ENCODE results near the gene SLC22A31. TPM values are rescaled to one million over a fixed set of nuclear protein-coding genes. Genes with fewer than 3 reads are reported as not detected.
"Not testable (repeated sequence)": the region's sequence is repeated elsewhere in the genome, so short reads cannot be mapped to it uniquely, and the experiment has no call there.

The SLC22A31 gene
- 100 to 1,000 TPM in 4 of 6 donors, 10 to 100 TPM in 2; 71.0 to 320 (median 174) TPM for total RNA-seq

DNA sequence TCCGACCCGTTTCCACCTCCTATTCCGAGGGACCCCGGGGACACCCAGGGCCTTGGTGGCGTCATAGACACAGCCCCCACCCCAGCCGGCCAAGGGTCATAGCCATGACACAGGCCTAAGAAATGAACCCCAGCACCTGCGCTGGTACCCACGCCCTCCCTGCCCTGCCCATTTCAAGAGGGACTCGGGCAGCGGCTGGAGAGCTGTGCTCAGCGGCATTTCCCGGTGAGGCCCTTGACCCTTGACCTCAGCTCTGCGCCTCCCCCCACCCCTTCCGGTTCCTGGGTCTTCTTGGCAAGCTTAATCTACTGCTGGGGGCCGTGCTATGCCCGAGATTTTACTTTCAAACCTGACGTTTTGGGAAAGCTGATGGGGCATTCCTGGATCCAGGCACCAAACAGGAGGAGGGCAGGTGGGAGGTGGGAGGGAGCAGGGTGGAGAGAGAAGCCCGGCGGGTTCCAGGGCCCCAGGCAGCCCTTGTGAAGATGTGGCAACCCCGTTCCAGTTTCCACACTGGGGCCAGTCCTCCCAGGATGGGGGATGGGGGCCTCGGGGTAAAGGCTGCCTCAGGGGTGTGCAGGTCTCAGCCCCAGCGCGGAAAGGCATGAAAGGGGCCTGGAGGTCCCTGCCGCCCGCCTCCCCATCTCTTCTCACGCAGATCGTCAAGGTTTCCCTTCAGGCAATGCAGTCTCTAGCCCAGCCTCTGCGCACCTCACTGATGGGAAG is at the start of gene SLC22A31:
TSS of gene SLC22A31 (minus strand) at position 414 of the 726 bp plus-strand sequence. CDS start at position 378, 36 bp downstream.
- Histone ChIP-seq H3K9me3 (no peaks in the 10 kb centered on the region), H3K27me3 (peaks cover 0 to 35% (median 11%) of the 10 kb centered on the region in 4 donors), H3K4me3 (peak within 1 kb of the TSS in 3 of 4 donors; percentile 57 to 63 (median 61)), H3K4me1 (peaks cover 18 to 34% (median 25%) of the 10 kb centered on the region in 4 donors), H3K36me3 (no peaks in the 10 kb centered on the region), H3K27ac (peak within 1 kb of the TSS; percentile 59 to 77 (median 73))
- ATAC-seq (ENCODE audit: low FRiP score in 2 of 2) (peak; percentile 28 to 82), DNase-seq (peak; percentile 74 to 84)
- TF ChIP-seq POLR2AphosphoS5 (IDR thresholded peaks at IDR 0.05) (peak; percentile 33 to 44), POLR2A (IDR thresholded peaks at IDR 0.05) (peak in 2 of 4 donors; percentile 13 to 27), EP300 (IDR thresholded peaks at IDR 0.05) (peak in 1 of 4 donors; percentile 64)
- TF ChIP-seq, protein P1, sequence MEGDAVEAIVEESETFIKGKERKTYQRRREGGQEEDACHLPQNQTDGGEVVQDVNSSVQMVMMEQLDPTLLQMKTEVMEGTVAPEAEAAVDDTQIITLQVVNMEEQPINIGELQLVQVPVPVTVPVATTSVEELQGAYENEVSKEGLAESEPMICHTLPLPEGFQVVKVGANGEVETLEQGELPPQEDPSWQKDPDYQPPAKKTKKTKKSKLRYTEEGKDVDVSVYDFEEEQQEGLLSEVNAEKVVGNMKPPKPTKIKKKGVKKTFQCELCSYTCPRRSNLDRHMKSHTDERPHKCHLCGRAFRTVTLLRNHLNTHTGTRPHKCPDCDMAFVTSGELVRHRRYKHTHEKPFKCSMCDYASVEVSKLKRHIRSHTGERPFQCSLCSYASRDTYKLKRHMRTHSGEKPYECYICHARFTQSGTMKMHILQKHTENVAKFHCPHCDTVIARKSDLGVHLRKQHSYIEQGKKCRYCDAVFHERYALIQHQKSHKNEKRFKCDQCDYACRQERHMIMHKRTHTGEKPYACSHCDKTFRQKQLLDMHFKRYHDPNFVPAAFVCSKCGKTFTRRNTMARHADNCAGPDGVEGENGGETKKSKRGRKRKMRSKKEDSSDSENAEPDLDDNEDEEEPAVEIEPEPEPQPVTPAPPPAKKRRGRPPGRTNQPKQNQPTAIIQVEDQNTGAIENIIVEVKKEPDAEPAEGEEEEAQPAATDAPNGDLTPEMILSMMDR (IDR thresholded peaks at IDR 0.05): no peak
- WGBS, 2 donors: 12 to 15% methylated on average over 19 to 28 of the region's 28 CpGs

DNA sequence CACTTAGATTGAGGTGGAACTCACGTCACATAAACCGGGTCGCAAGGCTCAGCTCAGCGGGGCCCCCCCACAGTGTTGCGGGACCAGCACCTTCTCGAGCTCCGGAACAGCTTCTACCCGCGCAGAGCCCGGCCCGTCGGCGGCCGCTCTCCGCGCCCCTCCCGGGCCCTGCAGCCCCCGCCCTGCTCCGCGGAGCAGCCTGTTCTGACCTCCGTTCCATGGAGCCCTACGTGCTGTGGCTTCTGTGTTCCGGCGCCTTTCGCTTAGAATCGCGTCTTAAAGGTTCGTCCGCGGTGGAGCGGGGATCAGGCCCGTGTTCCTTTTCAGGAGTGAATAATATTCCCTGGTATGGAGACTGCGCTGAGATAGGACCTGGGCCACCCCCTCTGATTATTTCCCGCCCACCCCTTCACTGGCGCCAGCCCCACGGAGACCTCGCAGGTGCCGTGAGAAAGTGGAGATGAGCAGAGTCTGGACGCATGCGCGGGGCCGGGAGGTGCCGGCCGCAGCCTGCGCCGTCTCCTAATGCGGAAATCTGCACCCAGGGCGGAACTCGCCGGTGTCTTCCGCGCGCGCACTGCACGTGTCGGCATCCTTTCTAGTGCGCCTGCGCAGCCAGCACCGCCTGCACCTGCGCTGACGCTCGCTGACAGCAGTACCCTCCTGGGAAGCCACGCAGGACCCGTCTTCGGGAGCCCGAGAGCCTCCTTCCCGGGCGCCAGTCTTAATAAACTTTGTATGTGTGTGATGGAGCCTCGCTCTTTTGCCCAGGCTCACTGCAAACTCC is 48.1 kb upstream of the SLC22A31 start:
- 59 to 66% methylated on average over 67 to 69 of the region's 69 CpGs for WGBS, 2 donors
- Histone ChIP-seq H3K27me3 (no peaks in the 10 kb centered on the region), H3K4me1 (peaks cover 9 to 34% (median 19%) of the 10 kb centered on the region in 4 donors), H3K9me3 (peaks cover 0 to 5% (median 0%) of the 10 kb centered on the region in 4 donors), H3K27ac (no peak overlapping the region), H3K36me3 (no peaks in the 10 kb centered on the region), H3K4me3 (peak overlapping the region in 3 of 4 donors; percentile 57 to 63 (median 62))
- peak in 1 of 2 donors; percentile 82 for DNase-seq
- no peak for ATAC-seq (ENCODE audit: low FRiP score in 2 of 2)
- TF ChIP-seq POLR2A (IDR thresholded peaks at IDR 0.05): no peak
- TF ChIP-seq, protein P1 (IDR thresholded peaks at IDR 0.05): no peak
- no peak for TF ChIP-seq EP300 (IDR thresholded peaks at IDR 0.05)
- TF ChIP-seq POLR2AphosphoS5 (IDR thresholded peaks at IDR 0.05): no peak

DNA sequence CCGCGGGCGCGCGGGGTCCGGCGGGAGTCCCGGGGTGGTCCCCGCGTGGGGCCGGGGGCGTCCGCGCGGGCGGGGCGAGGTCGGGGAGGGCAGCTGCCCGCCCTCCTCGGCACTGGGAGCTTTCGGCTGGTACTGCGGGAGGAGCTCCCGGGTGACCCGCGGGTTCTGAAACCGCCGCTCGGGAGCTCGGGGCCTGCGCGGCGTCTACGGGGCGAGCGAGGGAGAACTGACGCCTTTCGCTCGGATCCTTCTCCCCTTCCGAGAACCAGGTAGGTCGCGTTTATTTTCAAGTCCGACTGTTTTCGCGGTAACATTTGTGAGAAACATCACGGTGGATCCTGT is 47.4 kb upstream of the SLC22A31 start:
- not testable (repeated sequence) for H3K9me3 ChIP-seq, H3K36me3 ChIP-seq, DNase-seq, H3K27me3 ChIP-seq
- peaks cover 9 to 34% (median 19%) of the 10 kb centered on the region in 4 donors for H3K4me1 ChIP-seq
- WGBS, 2 donors: 9 to 11% methylated on average over 3 to 10 of the region's 45 CpGs
- H3K27ac ChIP-seq: peak overlapping the region in 1 of 4 donors; percentile 84
- peak in 1 of 2 donors; percentile 44 for ATAC-seq (ENCODE audit: low FRiP score in 2 of 2)
- H3K4me3 ChIP-seq: peak overlapping the region in 3 of 4 donors; percentile 57 to 63 (median 62)

DNA sequence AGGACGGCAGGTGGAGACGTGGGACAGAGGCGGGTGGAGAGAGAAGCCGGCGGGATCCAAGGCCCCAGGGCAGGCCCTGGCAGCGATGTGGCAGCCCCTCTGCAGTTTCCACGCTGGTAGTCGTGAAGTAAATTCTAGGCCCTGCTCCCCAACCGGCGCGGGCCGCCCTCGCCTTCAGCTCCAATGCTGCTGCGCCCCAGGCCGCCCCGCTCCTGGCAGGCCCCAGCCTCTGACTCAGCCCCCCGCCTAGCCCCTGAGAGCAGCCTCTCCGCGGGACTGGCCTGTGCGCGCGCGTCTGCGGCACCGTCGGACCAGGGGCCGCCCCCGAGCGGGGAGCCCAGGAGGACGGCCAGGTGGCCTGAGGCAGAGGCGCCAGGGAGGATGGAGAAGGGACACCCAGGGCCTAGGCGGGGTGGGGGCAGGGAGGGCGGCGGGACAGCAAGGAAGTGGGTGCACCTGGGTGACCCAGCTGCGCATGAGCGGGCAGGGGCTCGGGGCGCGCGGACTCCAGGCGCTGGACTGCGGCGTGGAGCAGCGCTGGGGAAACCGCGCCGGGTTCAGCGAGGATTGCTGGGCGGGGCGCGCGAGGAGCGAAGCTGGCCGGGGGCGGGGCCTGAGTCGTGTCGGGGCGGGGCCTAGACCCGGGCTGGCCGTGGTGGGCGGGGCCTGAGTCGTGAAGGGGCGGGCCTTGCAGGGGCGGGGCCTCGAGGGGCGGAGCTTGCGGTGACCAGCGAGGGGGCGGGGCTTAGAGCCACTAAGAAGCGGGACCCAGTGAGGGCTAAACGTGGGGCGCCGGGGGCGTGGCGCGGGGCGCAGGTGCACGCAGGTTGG is 46.8 kb upstream of the SLC22A31 start:
- H3K9me3 ChIP-seq: peaks cover 0 to 5% (median 0%) of the 10 kb centered on the region in 4 donors
- peak overlapping the region; percentile 34 to 63 (median 60) for H3K4me3 ChIP-seq
- peak; percentile 94 to 99 for DNase-seq
- ATAC-seq (ENCODE audit: low FRiP score in 2 of 2): peak; percentile 97 to 99
- H3K27ac ChIP-seq: peak overlapping the region; percentile 71 to 84 (median 82)
- no peaks in the 10 kb centered on the region for H3K36me3 ChIP-seq
- H3K4me1 ChIP-seq: peaks cover 9 to 34% (median 19%) of the 10 kb centered on the region in 4 donors
- no peaks in the 10 kb centered on the region for H3K27me3 ChIP-seq
- no peak for TF ChIP-seq EP300 (IDR thresholded peaks at IDR 0.05)
- peak in 1 of 4 donors; percentile 48 for TF ChIP-seq POLR2A (IDR thresholded peaks at IDR 0.05)
- 3 to 5% methylated on average over 18 to 68 of the region's 78 CpGs for WGBS, 2 donors

DNA sequence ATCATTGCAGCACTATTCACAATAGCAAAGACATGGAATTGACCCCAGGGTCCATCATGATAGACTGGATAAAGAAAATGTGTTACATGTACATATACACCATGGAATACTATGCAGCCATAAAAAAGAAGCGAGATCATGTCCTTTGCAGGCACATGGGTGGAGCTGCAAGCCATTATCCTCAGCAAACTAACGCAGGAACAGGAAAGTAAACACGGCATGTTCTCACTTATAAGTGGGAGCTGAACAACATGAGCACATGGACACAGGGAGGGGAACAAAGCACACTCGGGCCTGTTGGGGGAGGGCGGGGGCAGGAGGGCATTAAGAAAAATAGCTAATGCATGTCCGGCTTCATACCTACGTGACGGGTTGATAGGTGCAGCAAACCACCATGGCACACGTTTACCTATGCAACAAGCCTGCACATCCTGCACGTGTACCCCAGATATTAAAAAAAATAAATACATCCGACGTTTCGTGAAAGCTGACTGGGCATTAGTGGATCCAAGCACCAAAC is 46.1 kb upstream of the SLC22A31 start:
- Histone ChIP-seq H3K36me3 (no peaks in the 10 kb centered on the region), H3K4me3 (peak overlapping the region in 3 of 4 donors; percentile 57 to 63 (median 62)), H3K9me3 (peaks cover 0 to 5% (median 0%) of the 10 kb centered on the region in 4 donors), H3K27ac (peak overlapping the region; percentile 71 to 84 (median 82)), H3K4me1 (peaks cover 14 to 38% (median 22%) of the 10 kb centered on the region in 4 donors), H3K27me3 (no peaks in the 10 kb centered on the region)
- TF ChIP-seq POLR2A (IDR thresholded peaks at IDR 0.05) (no peak), POLR2AphosphoS5 (IDR thresholded peaks at IDR 0.05) (peak in 1 of 2 donors; percentile 28), EP300 (IDR thresholded peaks at IDR 0.05) (peak in 1 of 4 donors; percentile 71)
- TF ChIP-seq, protein P1 (IDR thresholded peaks at IDR 0.05): no peak
- DNase-seq: peak in 1 of 2 donors; percentile 64
- no peak for ATAC-seq (ENCODE audit: low FRiP score in 2 of 2)
- WGBS, 2 donors: 45 to 49% methylated on average over 13 of the region's 13 CpGs
